ENCODE data around the gene SLC22A23. TPM values are rescaled to one million over a fixed set of nuclear protein-coding genes. Genes with fewer than 3 reads are reported as not detected.

The SLC22A23 gene
- total and polyA plus RNA-seq, 2 of the 4 experiments (the other 2 are of a cell fraction) = 0.72 to 1.6 TPM

GRCh38 chr6:3240595-3240994 is 216.3 kb downstream of the SLC22A23 start:
- Histone ChIP-seq H3K27me3 (ENCODE audit: control insufficient read depth, insufficient read depth, low read length) (peaks cover 5% of the 10 kb centered on the region; the same call in 1 of the 2 replicates), H2AFZ (replicated peaks; ENCODE audit: low read length, poor library complexity) (peak overlapping the region; percentile 62), H3K27ac (ENCODE audit: insufficient read depth, low read length) (no peak overlapping the region), H3K4ac (ENCODE audit: low read depth, low read length) (no peak overlapping the region), H3K18ac (ENCODE audit: low read depth, low read length) (no peak overlapping the region), H2BK15ac (ENCODE audit: low read depth, low read length) (no peak overlapping the region), H4K8ac (ENCODE audit: low read depth in 2 of 2, low read length in 2 of 2) (no peak overlapping the region), H2AK9ac (replicated peaks; ENCODE audit: low read depth, low read length, poor library complexity) (no peak overlapping the region), H3K23ac (ENCODE audit: low read depth, low read length) (no peak overlapping the region), H3K36me3 (ENCODE audit: control insufficient read depth, insufficient read depth, low read length) (no peaks in the 10 kb centered on the region), H3K9ac (ENCODE audit: low read depth, low read length) (no peak overlapping the region), H4K20me1 (ENCODE audit: insufficient read depth, low read length) (no peaks in the 10 kb centered on the region), H4K5ac (ENCODE audit: low read depth, low read length) (no peak overlapping the region), H3K56ac (ENCODE audit: extremely low read depth, insufficient read depth, low read length) (no peak overlapping the region), H3K9me3 (ENCODE audit: control insufficient read depth, insufficient read depth, low read length) (peaks cover 3% of the 10 kb centered on the region; the same call in 1 of the 2 replicates), H2AK5ac (ENCODE audit: low read depth, low read length) (no peak overlapping the region), H3K14ac (replicated peaks; ENCODE audit: low read depth, low read length) (no peak overlapping the region), H2BK5ac (ENCODE audit: low read depth, low read length, poor library complexity, severe bottlenecking) (no peak overlapping the region), H3K79me1 (ENCODE audit: low read depth in 1 of 2, low read length in 2 of 2) (no peaks in the 10 kb centered on the region), H4K91ac (ENCODE audit: insufficient read depth, low read depth, low read length) (no peak overlapping the region), H3K4me2 (ENCODE audit: low read depth, low read length) (no peak overlapping the region), H2BK120ac (ENCODE audit: low read depth, low read length) (no peak overlapping the region), H3K4me1 (ENCODE audit: control insufficient read depth, insufficient read depth, low read length) (no peaks in the 10 kb centered on the region), H3K4me3 (ENCODE audit: insufficient read depth, low read depth, low read length) (no peak overlapping the region), H3K9me1 (ENCODE audit: insufficient read depth, low read length) (0 out of 2 replicates have a peak, but pooled peaks cover 3% of the 10 kb centered on the region), H2BK20ac (ENCODE audit: low read depth, low read length) (no peak overlapping the region)
- no peak for ATAC-seq (ENCODE audit: low read depth)
- CTCF ChIA-PET = no interaction called here
- WGBS, 2 experiments (ENCODE audit: extremely low coverage in 2 of 2, insufficient read length in 1 of 2) = 60% methylated on average over 1 of the region's 7 CpGs; no CpG with 5 or more reads in 1 of the 2 experiments
- dilution Hi-C loops (cut with HindIII; ENCODE audit: low sequenced_read_pairs, unreplicated experiment) (no loop called here), intact Hi-C loops (cut with micrococcal nuclease) (no loop called here), in situ Hi-C loops (cut with MboI; ENCODE audit: low sequenced_read_pairs) (no loop called here)
- no peak for DNase-seq
- TF ChIP-seq MAFK (IDR thresholded peaks at IDR 0.05; ENCODE audit: low read depth, low read length) (no peak), FOS (IDR thresholded peaks at IDR 0.05; ENCODE audit: low read depth, low read length) (no peak), ELK1 (IDR thresholded peaks at IDR 0.05; ENCODE audit: borderline replicate concordance, low read depth, low read length) (no peak), RAD21 (IDR thresholded peaks at IDR 0.05; ENCODE audit: low read length) (no peak), USF2 (IDR thresholded peaks at IDR 0.05; ENCODE audit: low read depth, low read length) (no peak)
- BruUV-seq (replicated peaks) = no TSS peak
- POLR2A ChIA-PET (ENCODE audit: unreplicated experiment) = no interaction called here
